Spinal cord (tissue), 10 donors: Measurements from ENCODE around the gene BTBD1. TPM values are rescaled to one million over a fixed set of nuclear protein-coding genes. Genes with fewer than 3 reads are reported as not detected.
"Not testable (repeated sequence)": the region's sequence is repeated elsewhere in the genome, so short reads cannot be mapped to it uniquely, and the experiment has no call there.

ENCODE experiments used
- DNase-seq, 6 donors: peaks; one replicate each; pipeline versions ENCODE4 v3.0.0 to v3.0.0-alpha.2; 2013 to 2015; ENCODE audit warnings: low spot score in 6 of 6, low read depth in 4 of 6
- H3K27ac ChIP-seq: one replicate; pipeline ENCODE4 v1.5.1; 2013; ENCODE audit warnings: low read depth, low read length, control low read depth
- H3K27me3 ChIP-seq: one replicate; pipeline ENCODE4 v1.6.1; 2013; ENCODE audit warnings: low read length; ENCODE audit not compliant: control insufficient read depth, insufficient read depth
- H3K36me3 ChIP-seq: one replicate; pipeline ENCODE4 v1.6.1; 2013; ENCODE audit warnings: low read length; ENCODE audit not compliant: control insufficient read depth, insufficient read depth
- H3K4me1 ChIP-seq: one replicate; pipeline ENCODE4 v1.6.1; 2013; ENCODE audit warnings: low read length; ENCODE audit not compliant: control insufficient read depth, insufficient read depth
- H3K4me3 ChIP-seq: one replicate; pipeline ENCODE4 v1.5.1; 2013; ENCODE audit warnings: low read depth, low read length, control low read depth
- H3K9me3 ChIP-seq: one replicate; pipeline ENCODE4 v1.6.1; 2013; ENCODE audit warnings: low read length; ENCODE audit not compliant: control insufficient read depth, insufficient read depth
- whole genome bisulfite sequencing: methylation state at CpG from one replicate; pipeline ENCODE4 v1.1.5; 2013; ENCODE audit warnings: missing lambda C conversion rate; ENCODE audit not compliant: insufficient coverage; 5-methylcytosine and 5-hydroxymethylcytosine counted together
- polyA plus RNA-seq, 2 donors: library from polyadenylated mRNA; unstranded; fragments of 120-200 nt; gene quantifications; one replicate each; pipeline ENCODE4 v1.2.1, GENCODE V29; 2013; ENCODE audit not compliant: insufficient read length in 2 of 2
- total RNA-seq, 2 donors: library from RNA; depleted of rRNA in 1 of 2; stranded (reverse); fragments of 120-200 nt in 1 of 2; fragments of >200 nt in 1 of 2; gene quantifications; one replicate each; pipeline versions ENCODE4 v1.2.3 to v1.2.4, GENCODE V29; 2013 to 2014
- donor health status: healthy.

Gene BTBD1
- total and polyA plus RNA-seq, 4 donors: 71.0 to 149 (median 80.4) TPM

- no peak for DNase-seq
- 85% methylated on average over 3 of the region's 5 CpGs for WGBS
Measured at GRCh38 chr15:83082730-83083386, 15.8 kb upstream of the BTBD1 start.

GRCh38 chr15:83081256-83082014 is 14.4 kb upstream of the BTBD1 start:
- H3K9me3 ChIP-seq: no peaks in the 10 kb centered on the region
- H3K36me3 ChIP-seq: no peaks in the 10 kb centered on the region
- WGBS: 54% methylated on average over 2 of the region's 5 CpGs

More at GRCh38 chr15:83082730-83083386, 15.8 kb upstream of the BTBD1 start:
- H3K27me3 ChIP-seq: peaks cover 3% of the 10 kb centered on the region
- H3K27ac ChIP-seq: no peak overlapping the region
- H3K4me1 ChIP-seq: no peaks in the 10 kb centered on the region
- H3K4me3 ChIP-seq: no peak overlapping the region
- H3K36me3 ChIP-seq: no peaks in the 10 kb centered on the region
- no peaks in the 10 kb centered on the region for H3K9me3 ChIP-seq

DNA sequence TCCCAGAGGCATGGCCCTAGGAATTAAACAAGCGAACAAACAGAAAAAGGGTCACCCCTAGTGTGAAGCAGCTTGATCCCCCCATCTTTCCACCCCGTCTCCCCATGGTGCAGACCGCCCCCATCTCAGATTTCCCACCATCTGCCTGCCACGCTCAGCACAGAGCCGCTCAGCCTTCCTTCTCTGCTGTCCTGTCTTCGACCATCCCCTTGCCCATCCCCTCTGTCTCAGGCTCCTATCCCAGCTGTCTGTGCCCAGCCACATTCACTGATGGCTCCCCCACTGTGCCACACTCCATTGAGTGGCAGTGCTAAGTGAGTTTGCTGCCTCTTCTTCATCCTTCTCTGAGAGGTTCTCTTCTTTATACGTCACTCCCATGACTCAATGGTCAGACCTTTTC is 11.7 kb upstream of the BTBD1 start:
- H3K27me3 ChIP-seq: peaks cover 3% of the 10 kb centered on the region
- DNase-seq: no peak
- H3K4me1 ChIP-seq: no peaks in the 10 kb centered on the region
- no peak overlapping the region for H3K4me3 ChIP-seq
- no peak overlapping the region for H3K27ac ChIP-seq
- no peaks in the 10 kb centered on the region for H3K36me3 ChIP-seq
- H3K9me3 ChIP-seq: peaks cover under 1% of the 10 kb centered on the region
- 48% methylated on average over 6 of the region's 7 CpGs for WGBS

More at GRCh38 chr15:83081256-83082014, 14.4 kb upstream of the BTBD1 start:
- no peaks in the 10 kb centered on the region for H3K4me1 ChIP-seq
- H3K4me3 ChIP-seq: no peak overlapping the region
- H3K27ac ChIP-seq: no peak overlapping the region
- DNase-seq: no peak
- H3K27me3 ChIP-seq: peaks cover 3% of the 10 kb centered on the region

DNA sequence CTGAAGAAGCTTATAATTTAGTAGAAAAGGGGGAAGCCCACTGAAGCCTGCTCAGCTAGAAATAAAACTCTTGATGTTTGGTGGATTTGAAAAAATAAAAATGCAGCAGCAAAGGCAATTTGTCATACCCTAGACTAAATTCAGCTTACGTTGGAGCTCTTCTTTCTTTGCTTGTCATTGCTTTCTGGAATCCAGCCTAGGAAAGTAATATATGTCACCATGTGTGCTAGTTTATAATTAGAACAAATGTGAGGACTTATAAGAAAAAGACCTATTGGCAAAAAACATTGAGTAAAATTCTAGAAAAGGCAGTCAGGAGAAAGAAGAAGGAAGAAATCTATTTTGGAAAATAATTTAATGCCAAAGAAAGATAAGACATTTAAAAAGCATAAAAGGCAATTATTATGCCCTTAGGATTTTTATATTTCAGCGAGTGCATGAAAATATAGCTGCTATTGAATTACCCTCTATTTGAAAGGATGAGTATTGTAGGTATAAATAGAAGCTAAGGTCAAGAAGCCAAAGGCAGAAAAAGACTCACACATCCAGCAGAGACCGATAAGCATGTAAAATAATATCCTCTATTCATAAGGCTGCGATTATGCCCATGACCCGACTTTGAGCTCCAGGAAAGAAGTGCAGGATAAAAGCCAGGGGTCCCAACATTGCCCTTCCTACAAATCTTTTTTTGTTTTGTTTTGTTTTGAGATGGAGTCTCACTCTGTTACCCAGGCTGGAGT is 10.6 kb upstream of the BTBD1 start:
- H3K27ac ChIP-seq: no peak overlapping the region
- peaks cover 3% of the 10 kb centered on the region for H3K27me3 ChIP-seq
- peaks cover 7% of the 10 kb centered on the region for H3K9me3 ChIP-seq
- no peaks in the 10 kb centered on the region for H3K36me3 ChIP-seq
- WGBS: no CpG with 5 or more reads among the region's 5 CpGs
- H3K4me1 ChIP-seq: no peaks in the 10 kb centered on the region
- DNase-seq: peak in 2 of 6 donors; percentile 42 to 88
- no peak overlapping the region for H3K4me3 ChIP-seq

- H3K4me3 ChIP-seq, H3K36me3 ChIP-seq, H3K27me3 ChIP-seq, H3K9me3 ChIP-seq, DNase-seq, H3K27ac ChIP-seq: not testable (repeated sequence)
- 83% methylated on average over 1 of the region's 6 CpGs for WGBS
- peaks cover 13% of the 10 kb centered on the region for H3K4me1 ChIP-seq
Measured at GRCh38 chr15:83069211-83069642, 2.2 kb upstream of the BTBD1 start.

DNA sequence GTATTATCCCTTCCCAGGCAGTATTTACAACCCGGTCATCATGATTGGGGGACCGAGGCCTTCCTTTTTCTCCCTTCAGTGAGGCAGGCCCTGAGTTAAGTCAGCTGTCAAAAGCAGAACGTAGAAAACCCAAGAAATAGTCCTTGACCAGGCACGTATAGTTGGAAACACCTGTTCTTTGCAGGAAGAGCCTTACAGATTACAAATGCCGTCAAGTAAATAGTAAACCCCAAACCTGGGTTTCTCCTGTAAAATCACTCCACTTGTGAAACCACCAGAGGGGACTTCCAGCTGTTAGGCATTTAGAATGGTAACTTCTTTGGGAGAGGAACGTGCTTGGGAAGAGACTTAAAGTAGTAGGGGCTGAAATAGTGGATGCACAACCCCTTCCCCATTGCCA is 1.0 kb upstream of the BTBD1 start:
- peaks cover under 1% of the 10 kb centered on the region for H3K9me3 ChIP-seq
- DNase-seq: no peak
- no peak overlapping the region for H3K27ac ChIP-seq
- H3K4me3 ChIP-seq: peak overlapping the region; percentile 67
- H3K4me1 ChIP-seq: peaks cover 13% of the 10 kb centered on the region
- 75% methylated on average over 4 of the region's 6 CpGs for WGBS
- H3K36me3 ChIP-seq: no peaks in the 10 kb centered on the region
- no peaks in the 10 kb centered on the region for H3K27me3 ChIP-seq

DNA sequence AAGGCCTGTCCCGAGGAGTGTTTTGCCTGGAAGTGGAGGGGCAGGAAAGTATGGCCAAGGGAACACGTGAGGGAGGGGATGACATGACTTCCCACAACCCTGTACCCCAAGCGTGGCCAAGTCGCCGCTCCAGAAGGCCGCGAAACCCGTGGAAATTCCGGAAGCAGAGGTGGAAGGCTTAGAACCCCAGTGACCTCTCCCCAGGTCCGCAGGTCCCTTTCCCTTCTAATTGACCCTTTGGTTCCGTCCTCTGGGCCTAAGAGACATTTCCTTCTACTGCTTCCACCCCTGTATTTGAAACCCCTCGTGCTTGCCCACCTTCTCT is 548 bp upstream of the BTBD1 start:
- peaks cover 13% of the 10 kb centered on the region for H3K4me1 ChIP-seq
- no peaks in the 10 kb centered on the region for H3K27me3 ChIP-seq
- no peak for DNase-seq
- peak overlapping the region; percentile 67 for H3K4me3 ChIP-seq
- peak overlapping the region; percentile 91 for H3K27ac ChIP-seq
- H3K36me3 ChIP-seq: no peaks in the 10 kb centered on the region
- no peaks in the 10 kb centered on the region for H3K9me3 ChIP-seq
- 84% methylated on average over 3 of the region's 12 CpGs for WGBS

DNA sequence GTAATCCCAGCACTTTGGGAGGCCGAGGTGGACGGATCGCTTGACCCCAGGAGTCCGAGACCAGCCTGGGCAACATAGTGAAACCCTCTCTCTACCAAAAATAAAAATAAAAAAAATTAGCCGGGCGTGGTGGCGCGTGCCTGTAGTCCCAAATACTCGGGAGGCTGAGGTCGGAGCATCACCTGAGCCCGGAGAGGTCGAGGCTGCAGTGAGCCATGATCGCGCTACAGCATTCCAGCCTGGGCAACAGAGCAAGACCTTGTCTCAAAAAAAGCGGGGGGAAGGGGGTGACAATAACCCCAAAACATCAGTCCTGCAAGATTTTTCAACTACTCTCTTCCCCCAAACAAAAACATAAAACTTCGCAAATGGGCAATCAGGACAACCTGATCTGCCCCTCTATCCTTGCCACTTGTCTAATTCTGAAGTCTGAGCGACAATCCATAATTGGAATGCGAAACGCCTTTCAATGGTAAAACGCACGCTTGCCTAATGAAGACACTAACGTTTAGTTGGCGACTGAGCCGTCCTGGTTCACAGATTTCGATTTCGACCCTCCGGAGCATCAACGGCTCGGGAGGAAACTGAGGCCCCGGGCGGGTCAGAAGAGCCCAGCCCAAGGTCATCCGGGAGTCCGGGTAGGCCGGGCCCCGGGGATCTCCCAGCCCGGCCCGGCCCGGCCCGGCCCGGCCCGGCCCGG is 868 bp downstream of the BTBD1 start:
- H3K4me3 ChIP-seq: peak overlapping the region; percentile 67
- H3K27ac ChIP-seq: peak overlapping the region; percentile 91
- no peaks in the 10 kb centered on the region for H3K36me3 ChIP-seq
- WGBS: 4% methylated on average over 42 of the region's 42 CpGs
- no peaks in the 10 kb centered on the region for H3K9me3 ChIP-seq
- no peaks in the 10 kb centered on the region for H3K27me3 ChIP-seq
- H3K4me1 ChIP-seq: peaks cover 13% of the 10 kb centered on the region
- peak in 5 of 6 donors; percentile 4 to 62 (median 11) for DNase-seq

DNA sequence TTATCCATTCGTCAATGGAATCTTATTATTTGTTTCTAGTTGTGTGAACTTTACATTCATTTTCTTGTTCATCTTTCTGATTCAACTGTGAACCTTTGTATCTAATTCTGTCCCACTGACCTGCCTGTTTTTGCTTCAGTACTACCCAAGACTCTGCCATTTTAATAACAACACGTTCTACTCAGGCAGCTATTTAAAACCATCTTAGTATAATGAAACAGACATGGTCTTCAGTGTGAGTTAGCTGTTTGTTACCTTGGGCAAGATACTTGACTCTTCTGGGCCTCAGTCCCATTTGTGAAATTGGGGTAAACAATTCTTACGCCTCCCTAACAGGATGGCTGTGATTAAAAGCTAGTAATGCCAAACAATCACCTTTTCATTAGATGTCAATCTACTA is 1.6 kb downstream of the BTBD1 start:
- H3K27ac ChIP-seq: no peak overlapping the region
- peak overlapping the region; percentile 67 for H3K4me3 ChIP-seq
- H3K4me1 ChIP-seq: peaks cover 13% of the 10 kb centered on the region

More for the DNA sequence above, 1.6 kb downstream of the BTBD1 start:
- Histone ChIP-seq H3K9me3 (no peaks in the 10 kb centered on the region), H3K27me3 (no peaks in the 10 kb centered on the region), H3K36me3 (no peaks in the 10 kb centered on the region)
- DNase-seq: no peak
- no CpG with 5 or more reads among the region's 3 CpGs for whole genome bisulfite sequencing
